Central memory CD8-positive, alpha-beta T cell (primary cell): Measurements from ENCODE around the gene SPINK14.

Source experiments
- ATAC-seq: fragments of 150-1000 bp; cut with Tn5 transposase; replicated peaks from 2 replicates; pipeline ENCODE4 v1.10.0; 2022; ENCODE audit warnings: mild to moderate bottlenecking, moderate FRiP score, moderate number of reproducible peaks; ENCODE audit not compliant: poor library complexity, severe bottlenecking; ENCODE audit errors: extremely low read depth
- DNase-seq, 2 donors: peaks; one replicate each; pipeline ENCODE4 v3.0.0; 2021; ENCODE audit warnings: low spot score in 2 of 2
- H3K27ac Mint-ChIP-seq: one replicate; pipeline ENCODE4 v1.8.0; 2022; ENCODE audit warnings: low read depth, mild to moderate bottlenecking, moderate library complexity, mixed read lengths
- H3K27me3 Mint-ChIP-seq: one replicate; pipeline ENCODE4 v1.8.0; 2022; ENCODE audit warnings: mixed read lengths
- H3K36me3 Mint-ChIP-seq: one replicate; pipeline ENCODE4 v1.8.0; 2022; ENCODE audit warnings: mild to moderate bottlenecking, moderate library complexity, mixed read lengths; ENCODE audit not compliant: insufficient read depth
- H3K4me1 Mint-ChIP-seq: one replicate; pipeline ENCODE4 v1.8.0; 2022; ENCODE audit warnings: mixed read lengths
- H3K4me3 Mint-ChIP-seq: one replicate; pipeline ENCODE4 v1.8.0; 2022; ENCODE audit warnings: mild to moderate bottlenecking, moderate library complexity, mixed read lengths
- H3K9me3 Mint-ChIP-seq: one replicate; pipeline ENCODE4 v1.8.0; 2022; ENCODE audit warnings: mixed read lengths

The SPINK14 gene

GRCh38 chr5:148163345-148163744 lies 5.0 kb upstream of the SPINK14 start:
- Mint-ChIP-seq H3K36me3 (no peaks in the 10 kb centered on the region), H3K27me3 (no peaks in the 10 kb centered on the region), H3K27ac (no peak overlapping the region), H3K9me3 (no peaks in the 10 kb centered on the region), H3K4me3 (no peak overlapping the region), H3K4me1 (no peaks in the 10 kb centered on the region)
- no peak for ATAC-seq
- DNase-seq = no peak

GRCh38 chr5:148166550-148167283 lies 1.6 kb upstream of the SPINK14 start:
- no peaks in the 10 kb centered on the region for H3K9me3 Mint-ChIP-seq
- H3K27me3 Mint-ChIP-seq = no peaks in the 10 kb centered on the region
- no peak overlapping the region for H3K4me3 Mint-ChIP-seq
- no peaks in the 10 kb centered on the region for H3K4me1 Mint-ChIP-seq
- ATAC-seq = no peak
- H3K36me3 Mint-ChIP-seq = no peaks in the 10 kb centered on the region
- no peak for DNase-seq
- no peak overlapping the region for H3K27ac Mint-ChIP-seq

GRCh38 chr5:148172377-148172776 lies 4.0 kb downstream of the SPINK14 start:
- Mint-ChIP-seq H3K9me3 (no peaks in the 10 kb centered on the region), H3K4me3 (no peak overlapping the region), H3K4me1 (no peaks in the 10 kb centered on the region), H3K36me3 (no peaks in the 10 kb centered on the region), H3K27ac (no peak overlapping the region), H3K27me3 (peaks cover 20% of the 10 kb centered on the region)
- no peak for DNase-seq
- ATAC-seq = no peak

- ATAC-seq = no peak
- H3K4me3 Mint-ChIP-seq = no peak overlapping the region
Measured at GRCh38 chr5:148176480-148176879, 8.1 kb downstream of the SPINK14 start.

GRCh38 chr5:148177207-148177606 lies 8.9 kb downstream of the SPINK14 start:
- DNase-seq = no peak
- no peaks in the 10 kb centered on the region for H3K36me3 Mint-ChIP-seq
- H3K27ac Mint-ChIP-seq = no peak overlapping the region
- ATAC-seq = no peak
- no peaks in the 10 kb centered on the region for H3K9me3 Mint-ChIP-seq
- peaks cover 33% of the 10 kb centered on the region for H3K27me3 Mint-ChIP-seq
- H3K4me1 Mint-ChIP-seq = no peaks in the 10 kb centered on the region
- no peak overlapping the region for H3K4me3 Mint-ChIP-seq

More at GRCh38 chr5:148176480-148176879, 8.1 kb downstream of the SPINK14 start:
- Mint-ChIP-seq H3K27ac (no peak overlapping the region), H3K27me3 (peaks cover 34% of the 10 kb centered on the region), H3K9me3 (no peaks in the 10 kb centered on the region), H3K36me3 (no peaks in the 10 kb centered on the region), H3K4me1 (no peaks in the 10 kb centered on the region)
- no peak for DNase-seq

GRCh38 chr5:148179234-148179824 lies 11.0 kb downstream of the SPINK14 start:
- H3K36me3 Mint-ChIP-seq = no peaks in the 10 kb centered on the region
- no peak overlapping the region for H3K27ac Mint-ChIP-seq
- peaks cover 28% of the 10 kb centered on the region for H3K27me3 Mint-ChIP-seq
- no peak overlapping the region for H3K4me3 Mint-ChIP-seq
- no peaks in the 10 kb centered on the region for H3K9me3 Mint-ChIP-seq
- no peaks in the 10 kb centered on the region for H3K4me1 Mint-ChIP-seq
- DNase-seq (no peak), ATAC-seq (no peak)

- Mint-ChIP-seq H3K9me3 (no peaks in the 10 kb centered on the region), H3K4me1 (no peaks in the 10 kb centered on the region), H3K27ac (no peak overlapping the region), H3K36me3 (no peaks in the 10 kb centered on the region), H3K4me3 (no peak overlapping the region), H3K27me3 (peaks cover 27% of the 10 kb centered on the region)
- DNase-seq (no peak), ATAC-seq (no peak)
Measured at GRCh38 chr5:148186248-148187003, 18.1 kb downstream of the SPINK14 start.

- Mint-ChIP-seq H3K27ac (no peak overlapping the region), H3K27me3 (peaks cover 11% of the 10 kb centered on the region), H3K4me1 (no peaks in the 10 kb centered on the region), H3K4me3 (no peak overlapping the region), H3K36me3 (no peaks in the 10 kb centered on the region), H3K9me3 (no peaks in the 10 kb centered on the region)
- ATAC-seq = no peak
- DNase-seq = no peak
Measured at GRCh38 chr5:148191010-148191409, 22.7 kb downstream of the SPINK14 start.

- Mint-ChIP-seq H3K27ac (no peak overlapping the region), H3K4me3 (no peak overlapping the region), H3K36me3 (no peaks in the 10 kb centered on the region), H3K27me3 (no peaks in the 10 kb centered on the region), H3K4me1 (no peaks in the 10 kb centered on the region), H3K9me3 (no peaks in the 10 kb centered on the region)
- ATAC-seq = no peak
- DNase-seq = no peak
Measured at GRCh38 chr5:148193202-148193601, 24.9 kb downstream of the SPINK14 start.

GRCh38 chr5:148201151-148201550 lies 32.8 kb downstream of the SPINK14 start:
- Mint-ChIP-seq H3K4me1 (no peaks in the 10 kb centered on the region), H3K9me3 (no peaks in the 10 kb centered on the region), H3K4me3 (no peak overlapping the region), H3K27me3 (no peaks in the 10 kb centered on the region), H3K27ac (no peak overlapping the region), H3K36me3 (no peaks in the 10 kb centered on the region)
- ATAC-seq (no peak), DNase-seq (no peak)

- Mint-ChIP-seq H3K4me3 (no peak within 1 kb of the TSS), H3K27ac (no peak within 1 kb of the TSS), H3K27me3 (peaks cover 9% of the 10 kb centered on the region), H3K36me3 (no peaks in the 10 kb centered on the region), H3K9me3 (no peaks in the 10 kb centered on the region), H3K4me1 (no peaks in the 10 kb centered on the region)
- no peak for ATAC-seq
- no peak for DNase-seq
Measured at GRCh38 chr5:148202531-148203203, 34.3 kb downstream of the SPINK14 start, which contains the start of gene SPINK6. Gene SPINK6, plus strand, starts transcription at chr5:148203042. Its CDS starts 55 bp downstream, at chr5:148203097.

- H3K27me3 Mint-ChIP-seq = peaks cover 9% of the 10 kb centered on the region
- no peaks in the 10 kb centered on the region for H3K4me1 Mint-ChIP-seq
- ATAC-seq = no peak
- DNase-seq = no peak
- no peak overlapping the region for H3K27ac Mint-ChIP-seq
- no peak overlapping the region for H3K4me3 Mint-ChIP-seq
- no peaks in the 10 kb centered on the region for H3K9me3 Mint-ChIP-seq
- no peaks in the 10 kb centered on the region for H3K36me3 Mint-ChIP-seq
Measured at GRCh38 chr5:148205044-148205806, 36.9 kb downstream of the SPINK14 start.
